ENCODE data around the gene ACTR8. TPM values are rescaled to one million over a fixed set of nuclear protein-coding genes. Genes with fewer than 3 reads are reported as not detected.

Gene ACTR8
- total and polyA plus RNA-seq, 2 of the 13 experiments (the other 11 are each of a cell fraction or from before 2014, with no cell fraction given), result 15.5 to 29.0 TPM

DNA sequence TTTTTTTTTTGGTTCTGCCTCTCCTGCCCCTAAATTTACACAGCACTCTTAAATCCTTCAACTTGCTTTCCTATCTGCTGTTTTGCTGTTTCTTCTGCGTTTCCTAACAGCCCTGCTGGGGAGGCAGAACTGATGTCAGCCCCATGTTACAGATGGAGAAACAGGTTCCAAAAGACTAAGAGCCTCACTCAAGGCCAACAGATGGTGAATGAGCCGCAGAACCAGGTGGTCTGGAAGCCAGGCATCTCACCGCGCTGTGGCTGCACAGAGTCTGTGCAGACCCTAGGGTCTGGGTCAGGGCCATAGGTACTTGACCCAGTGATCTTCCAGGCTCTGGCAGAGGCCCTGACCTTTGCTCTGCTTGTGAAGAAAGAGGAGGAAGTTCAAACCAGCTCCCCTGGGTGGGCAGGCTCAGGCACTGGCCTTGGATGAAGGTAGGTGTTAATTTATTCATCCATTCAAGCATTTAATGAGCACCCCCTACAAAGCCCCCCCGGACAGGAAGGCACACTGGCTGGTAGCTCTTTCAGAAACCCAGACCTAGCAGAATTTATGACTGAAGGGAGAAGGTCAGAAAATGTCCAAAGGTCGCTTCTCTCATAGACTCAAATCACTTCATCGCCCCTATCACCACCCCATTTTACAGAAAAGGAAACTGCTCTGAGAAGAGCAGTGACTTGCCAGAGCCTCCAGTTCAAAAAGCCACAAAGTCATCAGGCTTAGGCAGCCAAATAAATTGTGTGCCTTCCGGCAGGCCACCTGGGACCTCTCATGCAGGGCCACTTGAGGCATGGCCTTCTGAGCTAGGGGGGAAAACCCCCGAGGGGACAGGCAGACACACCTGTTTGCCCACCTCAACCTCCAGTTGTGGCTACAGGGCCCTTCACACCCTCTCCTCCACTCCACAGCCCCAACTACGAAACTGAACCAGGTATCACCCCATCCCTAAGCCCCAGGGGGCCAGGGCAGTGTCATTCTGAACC lies 38.5 kb downstream of the ACTR8 start (continued):
- TF ChIP-seq, protein P1, sequence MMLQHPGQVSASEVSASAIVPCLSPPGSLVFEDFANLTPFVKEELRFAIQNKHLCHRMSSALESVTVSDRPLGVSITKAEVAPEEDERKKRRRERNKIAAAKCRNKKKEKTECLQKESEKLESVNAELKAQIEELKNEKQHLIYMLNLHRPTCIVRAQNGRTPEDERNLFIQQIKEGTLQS (CRISPR knock-in tag; IDR thresholded peaks at IDR 0.05), result no peak; the same call in 1 of the 2 replicates
- TF ChIP-seq, protein P2, sequence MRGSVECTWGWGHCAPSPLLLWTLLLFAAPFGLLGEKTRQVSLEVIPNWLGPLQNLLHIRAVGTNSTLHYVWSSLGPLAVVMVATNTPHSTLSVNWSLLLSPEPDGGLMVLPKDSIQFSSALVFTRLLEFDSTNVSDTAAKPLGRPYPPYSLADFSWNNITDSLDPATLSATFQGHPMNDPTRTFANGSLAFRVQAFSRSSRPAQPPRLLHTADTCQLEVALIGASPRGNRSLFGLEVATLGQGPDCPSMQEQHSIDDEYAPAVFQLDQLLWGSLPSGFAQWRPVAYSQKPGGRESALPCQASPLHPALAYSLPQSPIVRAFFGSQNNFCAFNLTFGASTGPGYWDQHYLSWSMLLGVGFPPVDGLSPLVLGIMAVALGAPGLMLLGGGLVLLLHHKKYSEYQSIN (CRISPR knock-in tag; IDR thresholded peaks at IDR 0.05; ENCODE audit: borderline replicate concordance), result no peak
- no peak for TF ChIP-seq WIZ (CRISPR knock-in tag; IDR thresholded peaks at IDR 0.05)
- no peak for TF ChIP-seq ZNF709 (CRISPR knock-in tag; IDR thresholded peaks at IDR 0.05)
- TF ChIP-seq ZNF484 (CRISPR knock-in tag; IDR thresholded peaks at IDR 0.05; ENCODE audit: borderline replicate concordance, low read depth), result no peak
- no peak for TF ChIP-seq SMYD3 (CRISPR knock-in tag; IDR thresholded peaks at IDR 0.05)
- no peak for TF ChIP-seq ZNF282 (IDR thresholded peaks at IDR 0.05; ENCODE audit: partially characterized antibody)
- no peak for TF ChIP-seq SMAD3 (CRISPR knock-in tag; IDR thresholded peaks at IDR 0.05)
- no peak for TF ChIP-seq ZNF777 (CRISPR knock-in tag; IDR thresholded peaks at IDR 0.05)
- TF ChIP-seq CBFB (CRISPR knock-in tag; IDR thresholded peaks at IDR 0.05), result 0 out of 2 replicates have a peak, but pooled peaks have one; percentile 7
- TF ChIP-seq ELF1 (CRISPR knock-in tag; IDR thresholded peaks at IDR 0.05), result peak; percentile 27; the same call in 1 of the 2 replicates
- TF ChIP-seq, protein P3, sequence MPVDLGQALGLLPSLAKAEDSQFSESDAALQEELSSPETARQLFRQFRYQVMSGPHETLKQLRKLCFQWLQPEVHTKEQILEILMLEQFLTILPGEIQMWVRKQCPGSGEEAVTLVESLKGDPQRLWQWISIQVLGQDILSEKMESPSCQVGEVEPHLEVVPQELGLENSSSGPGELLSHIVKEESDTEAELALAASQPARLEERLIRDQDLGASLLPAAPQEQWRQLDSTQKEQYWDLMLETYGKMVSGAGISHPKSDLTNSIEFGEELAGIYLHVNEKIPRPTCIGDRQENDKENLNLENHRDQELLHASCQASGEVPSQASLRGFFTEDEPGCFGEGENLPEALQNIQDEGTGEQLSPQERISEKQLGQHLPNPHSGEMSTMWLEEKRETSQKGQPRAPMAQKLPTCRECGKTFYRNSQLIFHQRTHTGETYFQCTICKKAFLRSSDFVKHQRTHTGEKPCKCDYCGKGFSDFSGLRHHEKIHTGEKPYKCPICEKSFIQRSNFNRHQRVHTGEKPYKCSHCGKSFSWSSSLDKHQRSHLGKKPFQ (CRISPR knock-in tag; IDR thresholded peaks at IDR 0.05; ENCODE audit: insufficient replicate concordance), result no peak
- TF ChIP-seq BCL6 (CRISPR knock-in tag; IDR thresholded peaks at IDR 0.05), result peak; percentile 57
- no peak for TF ChIP-seq ZNF234 (CRISPR knock-in tag; conservative IDR thresholded peaks at IDR 0.05)
- no peak for TF ChIP-seq TBP (CRISPR knock-in tag; IDR thresholded peaks at IDR 0.05)

All from HepG2 (cell line).